Measurements from ENCODE around the gene VAV2. TPM values are rescaled to one million over a fixed set of nuclear protein-coding genes. Genes with fewer than 3 reads are reported as not detected.

Gene VAV2
- total RNA-seq, 1 donor from 2014 or later, result 4.9 TPM

GRCh38 chr9:133862585-133863256, 129.4 kb downstream of the VAV2 start:
- ATAC-seq (ENCODE audit: poor library complexity) (peak; percentile 69), DNase-seq (peak; percentile 79)
- intact Hi-C loops (cut with DNase I), result no loop called here

- intact Hi-C loops (cut with DNase I), result no loop called here
- DNase-seq (no peak), ATAC-seq (ENCODE audit: poor library complexity) (no peak)
Measured at GRCh38 chr9:133861692-133862091, 130.4 kb downstream of the VAV2 start.

GRCh38 chr9:133861086-133861485, 131.0 kb downstream of the VAV2 start:
- no peak for DNase-seq
- ATAC-seq (ENCODE audit: poor library complexity), result no peak
- intact Hi-C loops (cut with DNase I), result no loop called here

GRCh38 chr9:133858771-133859170, 133.4 kb downstream of the VAV2 start:
- DNase-seq (no peak), ATAC-seq (ENCODE audit: poor library complexity) (no peak)
- intact Hi-C loops (cut with DNase I), result no loop called here

- intact Hi-C loops (cut with DNase I), result no loop called here
- no peak for DNase-seq
- ATAC-seq (ENCODE audit: poor library complexity), result no peak
Measured at GRCh38 chr9:133857639-133858038, 134.5 kb downstream of the VAV2 start.

- ATAC-seq (ENCODE audit: poor library complexity) (no peak), DNase-seq (no peak)
- intact Hi-C loops (cut with DNase I), result no loop called here
Measured at GRCh38 chr9:133856798-133857197, 135.3 kb downstream of the VAV2 start.

GRCh38 chr9:133855802-133856521, 136.2 kb downstream of the VAV2 start:
- intact Hi-C loops (cut with DNase I), result no loop called here
- ATAC-seq (ENCODE audit: poor library complexity) (peak; percentile 69), DNase-seq (no peak)

- intact Hi-C loops (cut with DNase I), result no loop called here
- ATAC-seq (ENCODE audit: poor library complexity), result no peak
Measured at GRCh38 chr9:133855371-133855770, 136.8 kb downstream of the VAV2 start.

GRCh38 chr9:133854765-133855164, 137.4 kb downstream of the VAV2 start:
- DNase-seq, result no peak
- intact Hi-C loops (cut with DNase I), result no loop called here
- ATAC-seq (ENCODE audit: poor library complexity), result no peak

More at GRCh38 chr9:133855371-133855770, 136.8 kb downstream of the VAV2 start:
- DNase-seq, result no peak

- ATAC-seq (ENCODE audit: poor library complexity) (no peak), DNase-seq (no peak)
- intact Hi-C loops (cut with DNase I), result no loop called here
Measured at GRCh38 chr9:133854048-133854447, 138.1 kb downstream of the VAV2 start.

GRCh38 chr9:133853331-133853730, 138.8 kb downstream of the VAV2 start:
- ATAC-seq (ENCODE audit: poor library complexity), result no peak
- intact Hi-C loops (cut with DNase I), result no loop called here

GRCh38 chr9:133852431-133852830, 139.7 kb downstream of the VAV2 start:
- ATAC-seq (ENCODE audit: poor library complexity), result no peak
- no peak for DNase-seq
- intact Hi-C loops (cut with DNase I), result no loop called here

More at GRCh38 chr9:133853331-133853730, 138.8 kb downstream of the VAV2 start:
- no peak for DNase-seq

GRCh38 chr9:133851693-133852092, 140.4 kb downstream of the VAV2 start:
- intact Hi-C loops (cut with DNase I), result no loop called here
- ATAC-seq (ENCODE audit: poor library complexity), result no peak

GRCh38 chr9:133850937-133851336, 141.2 kb downstream of the VAV2 start:
- DNase-seq, result no peak
- intact Hi-C loops (cut with DNase I), result no loop called here
- ATAC-seq (ENCODE audit: poor library complexity), result no peak

More at GRCh38 chr9:133851693-133852092, 140.4 kb downstream of the VAV2 start:
- no peak for DNase-seq

GRCh38 chr9:133850161-133850560, 142.0 kb downstream of the VAV2 start:
- intact Hi-C loops (cut with DNase I), result no loop called here
- ATAC-seq (ENCODE audit: poor library complexity), result no peak
- no peak for DNase-seq

- intact Hi-C loops (cut with DNase I), result no loop called here
- ATAC-seq (ENCODE audit: poor library complexity), result no peak
- no peak for DNase-seq
Measured at GRCh38 chr9:133849110-133849670, 142.9 kb downstream of the VAV2 start.

- DNase-seq (no peak), ATAC-seq (ENCODE audit: poor library complexity) (no peak)
- intact Hi-C loops (cut with DNase I), result no loop called here
Measured at GRCh38 chr9:133848471-133849109, 143.5 kb downstream of the VAV2 start.

GRCh38 chr9:133846483-133847090, 145.5 kb downstream of the VAV2 start:
- DNase-seq, result no peak

GRCh38 chr9:133845440-133845839, 146.7 kb downstream of the VAV2 start:
- ATAC-seq (ENCODE audit: poor library complexity) (peak; percentile 85), DNase-seq (peak; percentile 85)
- intact Hi-C loops (cut with DNase I), result no loop called here

More at GRCh38 chr9:133846483-133847090, 145.5 kb downstream of the VAV2 start:
- intact Hi-C loops (cut with DNase I), result no loop called here
- ATAC-seq (ENCODE audit: poor library complexity), result no peak

All from Right ventricle myocardium superior (tissue), 1 donor.